ENCODE results near the gene CDK5RAP2. TPM values are rescaled to one million over a fixed set of nuclear protein-coding genes. Genes with fewer than 3 reads are reported as not detected.

CDK5RAP2 gene
- total RNA-seq, 4 donors from 2014 or later: 27.3 to 158 (median 45.1) TPM

GRCh38 chr9:120383611-120383998 is 196.4 kb downstream of the CDK5RAP2 start:
- Histone ChIP-seq H3K4me1 (no peaks in the 10 kb centered on the region), H3K27me3 (no peaks in the 10 kb centered on the region), H3K36me3 (no peaks in the 10 kb centered on the region), H3K27ac (no peak overlapping the region), H3K9me3 (no peaks in the 10 kb centered on the region), H3K4me3 (no peak overlapping the region)
- TF ChIP-seq POLR2A (IDR thresholded peaks at IDR 0.05) (no peak), CTCF (IDR thresholded peaks at IDR 0.05) (no peak)
- no peak for DNase-seq

GRCh38 chr9:120382453-120382852 is 197.5 kb downstream of the CDK5RAP2 start:
- TF ChIP-seq CTCF (IDR thresholded peaks at IDR 0.05) (no peak), POLR2A (IDR thresholded peaks at IDR 0.05) (no peak)
- no peaks in the 10 kb centered on the region for H3K27me3 ChIP-seq
- H3K27ac ChIP-seq: no peak overlapping the region
- DNase-seq: no peak
- no peak overlapping the region for H3K4me3 ChIP-seq
- no peaks in the 10 kb centered on the region for H3K36me3 ChIP-seq
- no peaks in the 10 kb centered on the region for H3K4me1 ChIP-seq
- peaks cover 0 to 4% (median 0%) of the 10 kb centered on the region in 4 donors for H3K9me3 ChIP-seq

DNA sequence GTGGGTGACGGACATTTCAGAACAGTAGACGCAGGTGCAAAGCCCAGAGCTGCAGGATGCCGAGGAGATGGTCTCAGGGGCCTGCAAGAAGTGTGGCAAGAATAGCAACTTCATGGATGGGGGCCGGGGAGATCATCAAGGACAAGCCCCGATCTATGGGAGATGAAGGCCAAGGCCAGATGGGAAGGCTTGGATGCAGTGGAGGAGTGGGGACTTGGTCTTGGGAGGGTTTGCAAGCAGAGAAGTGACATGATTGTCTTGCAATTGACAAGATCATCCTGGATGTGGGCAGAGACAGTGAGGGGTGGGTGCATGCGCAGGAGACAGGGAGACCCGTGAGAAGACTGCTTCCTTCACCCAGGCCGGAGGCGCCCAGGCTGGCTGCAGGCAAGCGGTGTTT is 198.1 kb downstream of the CDK5RAP2 start:
- no peak for DNase-seq
- Histone ChIP-seq H3K27me3 (no peaks in the 10 kb centered on the region), H3K27ac (no peak overlapping the region), H3K36me3 (no peaks in the 10 kb centered on the region), H3K9me3 (peaks cover 0 to 7% (median 0%) of the 10 kb centered on the region in 4 donors), H3K4me3 (no peak overlapping the region), H3K4me1 (no peaks in the 10 kb centered on the region)
- TF ChIP-seq POLR2A (IDR thresholded peaks at IDR 0.05) (no peak), CTCF (IDR thresholded peaks at IDR 0.05) (no peak)

- Histone ChIP-seq H3K36me3 (no peaks in the 10 kb centered on the region), H3K4me3 (no peak overlapping the region), H3K27ac (no peak overlapping the region), H3K4me1 (no peaks in the 10 kb centered on the region), H3K9me3 (peaks cover 0 to 7% (median 0%) of the 10 kb centered on the region in 4 donors), H3K27me3 (no peaks in the 10 kb centered on the region)
- TF ChIP-seq CTCF (IDR thresholded peaks at IDR 0.05) (no peak), POLR2A (IDR thresholded peaks at IDR 0.05) (no peak)
- no peak for DNase-seq
Observed at GRCh38 chr9:120379611-120380010, 200.4 kb downstream of the CDK5RAP2 start.

GRCh38 chr9:120378680-120379079 is 201.3 kb downstream of the CDK5RAP2 start:
- no peak overlapping the region for H3K4me3 ChIP-seq
- H3K9me3 ChIP-seq: peaks cover 0 to 7% (median 0%) of the 10 kb centered on the region in 4 donors
- H3K36me3 ChIP-seq: no peaks in the 10 kb centered on the region
- DNase-seq: peak in 1 of 3 donors; percentile 40
- no peaks in the 10 kb centered on the region for H3K27me3 ChIP-seq
- no peak overlapping the region for H3K27ac ChIP-seq
- no peaks in the 10 kb centered on the region for H3K4me1 ChIP-seq
- TF ChIP-seq POLR2A (IDR thresholded peaks at IDR 0.05) (no peak), CTCF (IDR thresholded peaks at IDR 0.05) (no peak)

Measured in Peyer's patch (tissue), 4 donors.